Measurements from ENCODE around the gene RPF1. TPM values are rescaled to one million over a fixed set of nuclear protein-coding genes. Genes with fewer than 3 reads are reported as not detected.

RPF1 gene
- total RNA-seq, 4 donors from 2014 or later, result 29.9 to 51.7 (median 42.7) TPM

GRCh38 chr1:84492726-84493125 is 13.7 kb downstream of the RPF1 start:
- peaks cover 36 to 38% of the 10 kb centered on the region in 2 donors for H3K36me3 ChIP-seq
- H3K27me3 ChIP-seq, result no peaks in the 10 kb centered on the region
- no peak for DNase-seq
- no peak for TF ChIP-seq POLR2A (IDR thresholded peaks at IDR 0.05)
- TF ChIP-seq, protein P1, sequence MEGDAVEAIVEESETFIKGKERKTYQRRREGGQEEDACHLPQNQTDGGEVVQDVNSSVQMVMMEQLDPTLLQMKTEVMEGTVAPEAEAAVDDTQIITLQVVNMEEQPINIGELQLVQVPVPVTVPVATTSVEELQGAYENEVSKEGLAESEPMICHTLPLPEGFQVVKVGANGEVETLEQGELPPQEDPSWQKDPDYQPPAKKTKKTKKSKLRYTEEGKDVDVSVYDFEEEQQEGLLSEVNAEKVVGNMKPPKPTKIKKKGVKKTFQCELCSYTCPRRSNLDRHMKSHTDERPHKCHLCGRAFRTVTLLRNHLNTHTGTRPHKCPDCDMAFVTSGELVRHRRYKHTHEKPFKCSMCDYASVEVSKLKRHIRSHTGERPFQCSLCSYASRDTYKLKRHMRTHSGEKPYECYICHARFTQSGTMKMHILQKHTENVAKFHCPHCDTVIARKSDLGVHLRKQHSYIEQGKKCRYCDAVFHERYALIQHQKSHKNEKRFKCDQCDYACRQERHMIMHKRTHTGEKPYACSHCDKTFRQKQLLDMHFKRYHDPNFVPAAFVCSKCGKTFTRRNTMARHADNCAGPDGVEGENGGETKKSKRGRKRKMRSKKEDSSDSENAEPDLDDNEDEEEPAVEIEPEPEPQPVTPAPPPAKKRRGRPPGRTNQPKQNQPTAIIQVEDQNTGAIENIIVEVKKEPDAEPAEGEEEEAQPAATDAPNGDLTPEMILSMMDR (IDR thresholded peaks at IDR 0.05), result no peak
- intact Hi-C loops (cut with DNase I), result no loop called here
- WGBS, 2 donors, result 41 to 72% methylated on average over 1 of the region's 1 CpG
- H3K9me3 ChIP-seq, result no peaks in the 10 kb centered on the region
- no peak overlapping the region for H3K4me3 ChIP-seq (replicated peaks in 1 of 3)
- no peak overlapping the region for H3K27ac ChIP-seq
- no peaks in the 10 kb centered on the region for H3K4me1 ChIP-seq

DNA sequence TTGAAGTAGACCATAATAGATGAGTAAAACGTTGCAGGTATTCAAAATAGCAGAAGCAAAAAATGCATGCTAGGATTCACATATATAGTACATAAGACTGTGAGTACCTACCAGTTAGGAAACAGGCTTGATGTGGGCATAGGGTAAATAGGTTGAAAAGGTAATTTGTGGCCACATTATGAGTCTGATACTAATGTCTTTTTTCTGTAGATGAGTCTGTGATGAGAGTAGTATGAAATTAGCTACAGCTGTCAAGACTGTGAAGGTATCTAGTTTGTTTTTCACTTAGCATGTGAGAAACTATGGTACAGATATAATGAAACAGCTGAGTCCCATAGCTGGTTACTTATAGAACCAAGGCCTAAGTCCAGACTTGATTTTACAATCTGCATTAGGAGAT is 14.7 kb downstream of the RPF1 start:
- Histone ChIP-seq H3K9me3 (no peaks in the 10 kb centered on the region), H3K36me3 (peaks cover 43 to 44% of the 10 kb centered on the region in 2 donors), H3K27ac (no peak overlapping the region), H3K27me3 (no peaks in the 10 kb centered on the region), H3K4me3 (replicated peaks in 1 of 3) (no peak overlapping the region), H3K4me1 (no peaks in the 10 kb centered on the region)
- TF ChIP-seq, protein P1 (IDR thresholded peaks at IDR 0.05), result no peak
- no peak for TF ChIP-seq POLR2A (IDR thresholded peaks at IDR 0.05)
- no peak for DNase-seq
- intact Hi-C loops (cut with DNase I), result no loop called here
- WGBS, 2 donors, result 73 to 90% methylated on average over 1 of the region's 1 CpG

GRCh38 chr1:84496498-84496897 is 17.4 kb downstream of the RPF1 start:
- H3K9me3 ChIP-seq, result no peaks in the 10 kb centered on the region
- no peak overlapping the region for H3K27ac ChIP-seq
- intact Hi-C loops (cut with DNase I), result no loop called here
- DNase-seq, result no peak
- H3K27me3 ChIP-seq, result no peaks in the 10 kb centered on the region
- H3K4me3 ChIP-seq (replicated peaks in 1 of 3), result no peak overlapping the region
- no peak for TF ChIP-seq POLR2A (IDR thresholded peaks at IDR 0.05)
- TF ChIP-seq, protein P1 (IDR thresholded peaks at IDR 0.05), result no peak
- WGBS, 2 donors, result 91 to 92% methylated on average over 3 of the region's 3 CpGs
- H3K36me3 ChIP-seq, result peaks cover 40 to 44% of the 10 kb centered on the region in 2 donors
- peaks cover 0 to 2% of the 10 kb centered on the region in 2 donors for H3K4me1 ChIP-seq

GRCh38 chr1:84497631-84498275 is 18.7 kb downstream of the RPF1 start:
- DNase-seq, result no peak
- H3K27me3 ChIP-seq, result no peaks in the 10 kb centered on the region
- H3K9me3 ChIP-seq, result no peaks in the 10 kb centered on the region
- intact Hi-C loops (cut with DNase I), result no loop called here
- no peak overlapping the region for H3K4me3 ChIP-seq (replicated peaks in 1 of 3)
- peaks cover 2 to 3% of the 10 kb centered on the region in 2 donors for H3K4me1 ChIP-seq
- no peak overlapping the region for H3K27ac ChIP-seq
- TF ChIP-seq POLR2A (IDR thresholded peaks at IDR 0.05), result no peak
- TF ChIP-seq, protein P1 (IDR thresholded peaks at IDR 0.05), result no peak
- WGBS, 2 donors, result 60 to 64% methylated on average over 2 of the region's 2 CpGs
- H3K36me3 ChIP-seq, result peaks cover 39 to 41% of the 10 kb centered on the region in 2 donors

DNA sequence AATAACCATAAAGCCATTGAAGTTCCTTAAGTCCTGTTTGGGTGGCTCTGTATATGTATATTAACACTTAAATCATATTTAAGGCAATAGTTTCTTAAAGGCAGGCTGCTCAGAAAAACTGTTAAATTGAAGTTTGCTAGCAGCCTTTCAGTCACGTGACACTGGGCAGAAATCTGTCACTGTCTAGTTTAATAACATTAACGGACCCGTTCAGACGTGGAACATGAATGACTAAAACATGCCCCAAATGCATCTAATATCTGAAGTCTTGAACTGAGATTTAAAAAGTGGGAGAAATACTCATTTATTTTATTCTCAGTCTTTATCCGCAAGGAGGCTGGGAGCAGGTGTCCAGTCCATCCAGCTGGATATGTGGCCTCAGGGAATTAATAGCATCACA is 23.9 kb downstream of the RPF1 start:
- intact Hi-C loops (cut with DNase I), result loop anchor here (10.0 kb wide), 1 partner anchor 72 kb away; the partner anchor contains the start of gene CTBS

More for the DNA sequence above, 23.9 kb downstream of the RPF1 start:
- TF ChIP-seq POLR2A (IDR thresholded peaks at IDR 0.05), result no peak
- TF ChIP-seq, protein P1 (IDR thresholded peaks at IDR 0.05), result no peak
- H3K27ac ChIP-seq, result no peak overlapping the region
- H3K36me3 ChIP-seq, result peaks cover 11 to 15% of the 10 kb centered on the region in 2 donors
- no peak for DNase-seq
- H3K4me3 ChIP-seq (replicated peaks in 1 of 3), result no peak overlapping the region
- 74 to 80% methylated on average over 5 of the region's 5 CpGs for WGBS, 2 donors
- no peaks in the 10 kb centered on the region for H3K27me3 ChIP-seq
- H3K9me3 ChIP-seq, result no peaks in the 10 kb centered on the region
- peaks cover 16 to 26% of the 10 kb centered on the region in 2 donors for H3K4me1 ChIP-seq
